OCI-LY1 (cell line): ENCODE results near the gene METTL8.

Source experiments
- H2AFZ ChIP-seq: fragments of 200-600 bp; sonication (generic), shearing (Covaris generic); 2 replicates; pipeline ENCODE4 v1.6.0; 2014; ENCODE audit warnings: antibody characterized with exemption, mild to moderate bottlenecking, low read length
- H3F3A ChIP-seq: fragments of 200-600 bp; sonication (generic), shearing (Covaris generic); 2 replicates; pipeline ENCODE4 v1.6.0; 2014; ENCODE audit warnings: mild to moderate bottlenecking, antibody characterized with exemption, low read length, moderate library complexity; ENCODE audit not compliant: insufficient read depth
- H3K27ac ChIP-seq: fragments of 200-600 bp; sonication (generic); 2 replicates; pipeline ENCODE4 v1.5.1; 2014; ENCODE audit warnings: low read length, mixed run types, mild to moderate bottlenecking, low read depth; ENCODE audit not compliant: poor library complexity, severe bottlenecking
- H3K27me3 ChIP-seq: fragments of 200-600 bp; sonication (generic); 2 replicates; pipeline ENCODE4 v1.6.0; 2014; ENCODE audit warnings: antibody characterized with exemption, mild to moderate bottlenecking, low read length, moderate library complexity; ENCODE audit not compliant: insufficient read depth
- H3K36me3 ChIP-seq: fragments of 200-600 bp; sonication (generic); 2 replicates; pipeline ENCODE4 v1.6.1; 2014; ENCODE audit warnings: mild to moderate bottlenecking, antibody characterized with exemption, low read length, moderate library complexity, mixed read lengths; ENCODE audit not compliant: insufficient read depth
- H3K4me1 ChIP-seq: fragments of 200-600 bp; sonication (generic); 2 replicates; pipeline ENCODE4 v1.5.1; 2014; ENCODE audit warnings: mild to moderate bottlenecking, low read length, moderate library complexity; ENCODE audit not compliant: insufficient read depth, severe bottlenecking
- H3K4me2 ChIP-seq: fragments of 200-600 bp; sonication (generic), shearing (Covaris generic); 2 replicates; pipeline ENCODE4 v1.6.1; 2014; ENCODE audit warnings: low read length
- H3K4me3 ChIP-seq: fragments of 200-600 bp; sonication (generic); 2 replicates; pipeline ENCODE4 v1.5.1; 2014; ENCODE audit warnings: low read length, low read depth, mild to moderate bottlenecking, mixed read lengths; ENCODE audit not compliant: poor library complexity, severe bottlenecking
- H3K79me2 ChIP-seq: fragments of 200-600 bp; shearing (Covaris generic); 2 replicates; pipeline ENCODE4 v1.6.1; 2016; ENCODE audit warnings: mixed run types, low read length, mixed read lengths; ENCODE audit not compliant: insufficient read depth
- H3K9ac ChIP-seq: fragments of 200-600 bp; sonication (generic), shearing (Covaris generic); 2 replicates; pipeline ENCODE4 v1.6.1; 2014; ENCODE audit warnings: mild to moderate bottlenecking, low read length, mixed read lengths
- H3K9me2 ChIP-seq: fragments of 200-600 bp; sonication (generic), shearing (Covaris generic); 2 replicates; pipeline ENCODE4 v1.6.1; 2014; ENCODE audit warnings: low read depth, mild to moderate bottlenecking, low read length, mixed read lengths
- H3K9me3 ChIP-seq: fragments of 200-600 bp; shearing (Covaris generic); 2 replicates; pipeline ENCODE4 v1.6.1; 2014; ENCODE audit warnings: low read length, mixed read lengths
- H4K20me1 ChIP-seq: fragments of 200-600 bp; sonication (generic), shearing (Covaris generic); 2 replicates; pipeline ENCODE4 v1.6.0; 2016; ENCODE audit warnings: mild to moderate bottlenecking, low read length; ENCODE audit not compliant: insufficient read depth
- EZH2 ChIP-seq: fragments of 200-600 bp; sonication (generic), shearing (Covaris generic); IDR thresholded peaks from 2 replicates; pipeline ENCODE4 v1.8.0; 2017; ENCODE audit warnings: borderline replicate concordance, mixed run types, mild to moderate bottlenecking, antibody characterized with exemption, low read length, moderate library complexity, mixed read lengths
- TF ChIP-seq, protein P1 (sequence below): fragments of 200-600 bp; sonication (generic), shearing (Covaris generic); IDR thresholded peaks from 2 replicates; pipeline ENCODE4 v1.5.1; 2017; ENCODE audit warnings: mild to moderate bottlenecking, antibody characterized with exemption, low read length, moderate library complexity, mixed read lengths

The METTL8 gene, protein sequence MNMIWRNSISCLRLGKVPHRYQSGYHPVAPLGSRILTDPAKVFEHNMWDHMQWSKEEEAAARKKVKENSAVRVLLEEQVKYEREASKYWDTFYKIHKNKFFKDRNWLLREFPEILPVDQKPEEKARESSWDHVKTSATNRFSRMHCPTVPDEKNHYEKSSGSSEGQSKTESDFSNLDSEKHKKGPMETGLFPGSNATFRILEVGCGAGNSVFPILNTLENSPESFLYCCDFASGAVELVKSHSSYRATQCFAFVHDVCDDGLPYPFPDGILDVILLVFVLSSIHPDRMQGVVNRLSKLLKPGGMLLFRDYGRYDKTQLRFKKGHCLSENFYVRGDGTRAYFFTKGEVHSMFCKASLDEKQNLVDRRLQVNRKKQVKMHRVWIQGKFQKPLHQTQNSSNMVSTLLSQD

DNA sequence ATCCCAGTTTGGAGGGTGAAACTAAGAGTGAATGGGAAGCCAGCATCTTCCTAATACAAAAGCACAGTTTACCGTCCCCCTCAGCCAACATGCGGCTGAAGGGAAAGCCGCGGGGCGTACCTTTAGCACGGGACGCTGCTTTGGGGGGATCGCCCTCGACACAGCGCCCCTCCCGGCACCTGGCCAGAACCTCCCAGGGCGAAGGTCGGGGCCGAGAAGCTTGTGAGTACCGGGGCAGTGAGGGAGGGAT is at the start of gene METTL8:
Gene METTL8, minus strand, starts transcription at position 228 of the 250 bp plus-strand sequence. CDS start 41,805 bp downstream, outside the sequence.
- no peaks in the 10 kb centered on the region for H3F3A ChIP-seq
- H3K27me3 ChIP-seq = no peaks in the 10 kb centered on the region
- H3K4me1 ChIP-seq = peaks cover 27% of the 10 kb centered on the region
- H3K79me2 ChIP-seq = peaks cover 22% of the 10 kb centered on the region
- H2AFZ ChIP-seq = no peak within 1 kb of the TSS
- H3K36me3 ChIP-seq = peaks cover 53% of the 10 kb centered on the region
- peaks cover 14% of the 10 kb centered on the region for H3K9me3 ChIP-seq
- peak within 1 kb of the TSS; percentile 67 for H3K4me3 ChIP-seq
- peak within 1 kb of the TSS; percentile 86 for H3K4me2 ChIP-seq
- TF ChIP-seq EZH2 = no peak
- TF ChIP-seq, protein P1, sequence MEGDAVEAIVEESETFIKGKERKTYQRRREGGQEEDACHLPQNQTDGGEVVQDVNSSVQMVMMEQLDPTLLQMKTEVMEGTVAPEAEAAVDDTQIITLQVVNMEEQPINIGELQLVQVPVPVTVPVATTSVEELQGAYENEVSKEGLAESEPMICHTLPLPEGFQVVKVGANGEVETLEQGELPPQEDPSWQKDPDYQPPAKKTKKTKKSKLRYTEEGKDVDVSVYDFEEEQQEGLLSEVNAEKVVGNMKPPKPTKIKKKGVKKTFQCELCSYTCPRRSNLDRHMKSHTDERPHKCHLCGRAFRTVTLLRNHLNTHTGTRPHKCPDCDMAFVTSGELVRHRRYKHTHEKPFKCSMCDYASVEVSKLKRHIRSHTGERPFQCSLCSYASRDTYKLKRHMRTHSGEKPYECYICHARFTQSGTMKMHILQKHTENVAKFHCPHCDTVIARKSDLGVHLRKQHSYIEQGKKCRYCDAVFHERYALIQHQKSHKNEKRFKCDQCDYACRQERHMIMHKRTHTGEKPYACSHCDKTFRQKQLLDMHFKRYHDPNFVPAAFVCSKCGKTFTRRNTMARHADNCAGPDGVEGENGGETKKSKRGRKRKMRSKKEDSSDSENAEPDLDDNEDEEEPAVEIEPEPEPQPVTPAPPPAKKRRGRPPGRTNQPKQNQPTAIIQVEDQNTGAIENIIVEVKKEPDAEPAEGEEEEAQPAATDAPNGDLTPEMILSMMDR = peak; percentile 85
- H3K9ac ChIP-seq = peak within 1 kb of the TSS; percentile 79
- H3K9me2 ChIP-seq = no peaks in the 10 kb centered on the region
- peak within 1 kb of the TSS; percentile 84 for H3K27ac ChIP-seq
- no peaks in the 10 kb centered on the region for H4K20me1 ChIP-seq

DNA sequence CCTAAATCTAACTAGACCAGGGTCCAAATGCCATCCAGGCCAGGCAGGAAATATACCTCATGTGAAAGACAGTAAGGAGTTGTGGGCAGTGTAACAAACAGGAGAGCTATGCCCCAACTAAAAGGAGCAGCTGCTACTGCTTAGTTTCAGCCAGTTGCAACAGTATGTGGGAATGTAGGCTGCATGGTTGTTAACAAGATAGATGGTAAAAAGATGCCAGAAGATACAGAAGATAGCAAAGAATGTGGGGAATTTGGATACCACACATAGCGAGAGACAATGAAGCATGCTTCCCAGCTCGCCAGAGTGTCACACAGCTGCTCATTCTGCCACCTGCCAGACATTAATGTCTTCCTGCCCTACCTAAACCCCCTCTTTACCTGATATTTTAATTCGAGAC is 49.1 kb upstream of the METTL8 start:
- no peak for TF ChIP-seq EZH2
- TF ChIP-seq, protein P1 = no peak
- H3K9ac ChIP-seq = no peak overlapping the region
- H3K27me3 ChIP-seq = no peaks in the 10 kb centered on the region
- H3K4me1 ChIP-seq = no peaks in the 10 kb centered on the region
- H3K9me2 ChIP-seq = no peaks in the 10 kb centered on the region
- H3K27ac ChIP-seq = no peak overlapping the region
- no peak overlapping the region for H2AFZ ChIP-seq
- H3K79me2 ChIP-seq = no peaks in the 10 kb centered on the region
- no peak overlapping the region for H3K4me2 ChIP-seq
- H3F3A ChIP-seq = no peaks in the 10 kb centered on the region
- no peaks in the 10 kb centered on the region for H4K20me1 ChIP-seq
- no peak overlapping the region for H3K4me3 ChIP-seq
- H3K9me3 ChIP-seq = no peaks in the 10 kb centered on the region
- H3K36me3 ChIP-seq = peaks cover 16% of the 10 kb centered on the region

DNA sequence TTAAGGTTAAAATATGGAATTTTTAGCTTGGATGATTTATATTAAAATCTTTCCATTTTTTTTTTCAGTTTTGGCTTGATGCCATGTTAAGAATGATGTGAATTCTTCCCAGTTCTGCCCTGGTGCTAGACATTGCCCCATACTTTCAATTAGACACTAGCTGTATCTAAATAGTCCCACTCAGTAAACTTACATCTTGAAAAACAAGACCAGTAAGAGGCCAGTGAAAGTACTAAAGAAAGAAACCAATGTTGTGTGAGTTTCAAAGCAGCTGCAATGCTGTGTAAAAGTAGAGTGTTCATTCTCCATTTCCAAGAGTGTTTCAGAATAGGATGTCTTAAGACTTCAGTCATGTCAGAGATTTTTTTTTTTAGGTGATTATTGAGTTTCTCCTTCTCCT is 48.5 kb upstream of the METTL8 start:
- Histone ChIP-seq H3K4me2 (no peak overlapping the region), H3K27me3 (no peaks in the 10 kb centered on the region), H3K4me1 (no peaks in the 10 kb centered on the region), H3K27ac (no peak overlapping the region), H3F3A (no peaks in the 10 kb centered on the region), H3K9ac (no peak overlapping the region), H3K9me2 (no peaks in the 10 kb centered on the region), H2AFZ (no peak overlapping the region), H3K79me2 (no peaks in the 10 kb centered on the region), H3K36me3 (peaks cover 16% of the 10 kb centered on the region), H3K4me3 (no peak overlapping the region), H3K9me3 (no peaks in the 10 kb centered on the region), H4K20me1 (no peaks in the 10 kb centered on the region)
- no peak for TF ChIP-seq EZH2
- TF ChIP-seq, protein P1 = no peak
